Measurements from ENCODE around the gene CLCN4.

The CLCN4 gene

GRCh38 chrX:10133980-10134676, 22.6 kb upstream of the CLCN4 start:
- DNase-seq = no peak

GRCh38 chrX:10134921-10135320, 21.9 kb upstream of the CLCN4 start:
- no peak for DNase-seq

GRCh38 chrX:10135561-10136399, 21.0 kb upstream of the CLCN4 start:
- DNase-seq = no peak

GRCh38 chrX:10138726-10139125, 18.0 kb upstream of the CLCN4 start:
- DNase-seq = no peak

GRCh38 chrX:10140264-10140663, 16.5 kb upstream of the CLCN4 start:
- no peak for DNase-seq

GRCh38 chrX:10142041-10142599, 14.7 kb upstream of the CLCN4 start:
- no peak for DNase-seq

GRCh38 chrX:10143071-10143983, 13.4 kb upstream of the CLCN4 start:
- DNase-seq = no peak

GRCh38 chrX:10146346-10146745, 10.4 kb upstream of the CLCN4 start:
- no peak for DNase-seq

GRCh38 chrX:10152086-10152485, 4.7 kb upstream of the CLCN4 start:
- DNase-seq = no peak

- no peak for DNase-seq
Measured at GRCh38 chrX:10155137-10155536, 1.6 kb upstream of the CLCN4 start.

- no peak for DNase-seq
Measured at GRCh38 chrX:10157032-10157341, 212 bp downstream of the CLCN4 start.

- no peak for DNase-seq
Measured at GRCh38 chrX:10157543-10157942, 768 bp downstream of the CLCN4 start.

- peak; percentile 24 for DNase-seq
Measured at GRCh38 chrX:10158279-10159144, 1.7 kb downstream of the CLCN4 start.

GRCh38 chrX:10159145-10159468, 2.3 kb downstream of the CLCN4 start:
- peak; percentile 17 for DNase-seq

- DNase-seq = no peak
Measured at GRCh38 chrX:10160211-10160610, 3.4 kb downstream of the CLCN4 start.

GRCh38 chrX:10163031-10163430, 6.3 kb downstream of the CLCN4 start:
- no peak for DNase-seq

- no peak for DNase-seq
Measured at GRCh38 chrX:10164879-10165278, 8.1 kb downstream of the CLCN4 start.

GRCh38 chrX:10165580-10166247, 8.9 kb downstream of the CLCN4 start:
- no peak for DNase-seq

GRCh38 chrX:10166248-10166716, 9.5 kb downstream of the CLCN4 start:
- DNase-seq = no peak

- DNase-seq = no peak
Measured at GRCh38 chrX:10166731-10167151, 10.0 kb downstream of the CLCN4 start.

GRCh38 chrX:10167573-10167972, 10.8 kb downstream of the CLCN4 start:
- no peak for DNase-seq

GRCh38 chrX:10168226-10168625, 11.5 kb downstream of the CLCN4 start:
- DNase-seq = no peak

All from NCI-H748 treated with DMSO at 0.1 percent for 48 hours (cell line).